ENCODE data around the gene LRBA. TPM values are rescaled to one million over a fixed set of nuclear protein-coding genes. Genes with fewer than 3 reads are reported as not detected.

LRBA gene
- total and polyA plus RNA-seq, 9 of the 15 experiments (the other 6 are each of a cell fraction or from before 2014, with no cell fraction given), result 24.2 to 88.7 (median 59.7) TPM

DNA sequence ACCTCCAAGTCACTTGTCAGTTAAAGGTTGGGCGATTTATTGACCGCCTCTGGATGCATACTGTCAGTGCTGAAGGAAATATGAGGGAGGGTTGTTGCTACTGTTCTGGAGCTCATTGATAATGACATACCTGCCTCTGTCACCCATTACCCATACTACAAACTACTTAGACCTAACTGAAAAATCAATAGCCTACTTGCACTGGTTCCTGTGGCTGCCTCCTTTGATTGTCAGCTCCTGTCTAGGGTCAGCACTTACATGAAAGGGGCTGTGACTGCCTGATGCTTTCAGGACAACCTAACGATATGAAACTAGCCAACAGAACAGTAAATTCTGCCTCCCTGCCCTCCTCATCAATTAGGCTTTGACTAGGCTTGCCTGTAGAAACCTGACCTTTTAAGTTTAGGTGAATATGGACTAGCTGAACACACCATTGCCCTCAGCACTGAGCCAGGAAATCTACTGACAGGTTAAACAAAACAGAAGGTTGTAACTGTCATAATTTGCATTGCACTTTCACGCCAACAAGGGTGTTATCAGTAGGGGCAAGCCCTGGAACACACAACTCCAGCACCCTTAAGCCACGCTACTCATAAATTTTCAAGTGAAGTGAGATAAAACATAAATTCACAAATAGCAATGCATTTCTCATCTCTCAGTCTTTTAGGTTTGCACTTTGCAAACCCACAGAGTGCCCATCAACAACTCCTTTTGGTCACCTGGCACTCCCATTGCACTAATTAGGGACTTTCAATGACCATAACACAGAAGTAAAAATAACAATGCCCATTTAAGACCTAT, 442.2 kb downstream of the LRBA start (continued):
- TF ChIP-seq TEAD1 (CRISPR knock-in tag; IDR thresholded peaks at IDR 0.05) (0 out of 4 replicates have a peak, but pooled peaks of 1 of the 2 experiments have one; percentile 29), MBD2 (IDR thresholded peaks at IDR 0.05; ENCODE audit: borderline replicate concordance, low read depth) (no peak), HNRNPL (IDR thresholded peaks at IDR 0.05; ENCODE audit: low read depth, low read length) (no peak), LEF1 (IDR thresholded peaks at IDR 0.05) (0 out of 2 replicates have a peak, but pooled peaks have one; percentile 44), STAT5A (IDR thresholded peaks at IDR 0.05; ENCODE audit: borderline replicate concordance, low read length) (peak; percentile 49), PHF20 (IDR thresholded peaks at IDR 0.05; ENCODE audit: partially characterized antibody) (no peak), CBFA2T3 (IDR thresholded peaks at IDR 0.05) (peak; percentile 81), RBM15 (IDR thresholded peaks at IDR 0.05; ENCODE audit: insufficient read depth, low read length) (no peak), ZNF764 (CRISPR knock-in tag; IDR thresholded peaks at IDR 0.05; ENCODE audit: low read depth) (no peak), L3MBTL2 (IDR thresholded peaks at IDR 0.05) (0 out of 2 replicates have a peak, but pooled peaks have one; percentile 9), FOXM1 (IDR thresholded peaks at IDR 0.05; ENCODE audit: low read depth) (0 out of 2 replicates have a peak, but pooled peaks have one; percentile 17), FOXM1 (CRISPR knock-in tag; IDR thresholded peaks at IDR 0.05; ENCODE audit: low read depth) (no peak), BRF1 (IDR thresholded peaks at IDR 0.05; ENCODE audit: borderline replicate concordance, extremely low read depth, insufficient read length) (no peak), FOSL1 (tag; conservative IDR thresholded peaks at IDR 0.05) (no peak), NFIC (IDR thresholded peaks at IDR 0.05) (peak; percentile 13; the same call in 1 of the 2 replicates), SUPT5H (IDR thresholded peaks at IDR 0.05) (no peak), FOXO4 (CRISPR knock-in tag; IDR thresholded peaks at IDR 0.05) (no peak), HEY1 (CRISPR knock-in tag; IDR thresholded peaks at IDR 0.05; ENCODE audit: borderline replicate concordance) (no peak), TFE3 (CRISPR knock-in tag; IDR thresholded peaks at IDR 0.05) (no peak), ZNF324 (CRISPR knock-in tag; IDR thresholded peaks at IDR 0.05) (no peak), KDM5B (IDR thresholded peaks at IDR 0.05; ENCODE audit: insufficient replicate concordance, low read depth, low read length) (no peak), ZC3H8 (IDR thresholded peaks at IDR 0.05) (no peak)
- TF ChIP-seq, protein P1, sequence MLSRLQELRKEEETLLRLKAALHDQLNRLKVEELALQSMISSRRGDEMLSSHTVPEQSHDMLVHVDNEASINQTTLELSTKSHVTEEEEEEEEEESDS (CRISPR knock-in tag; IDR thresholded peaks at IDR 0.05), result no peak
- TF ChIP-seq, protein P2, sequence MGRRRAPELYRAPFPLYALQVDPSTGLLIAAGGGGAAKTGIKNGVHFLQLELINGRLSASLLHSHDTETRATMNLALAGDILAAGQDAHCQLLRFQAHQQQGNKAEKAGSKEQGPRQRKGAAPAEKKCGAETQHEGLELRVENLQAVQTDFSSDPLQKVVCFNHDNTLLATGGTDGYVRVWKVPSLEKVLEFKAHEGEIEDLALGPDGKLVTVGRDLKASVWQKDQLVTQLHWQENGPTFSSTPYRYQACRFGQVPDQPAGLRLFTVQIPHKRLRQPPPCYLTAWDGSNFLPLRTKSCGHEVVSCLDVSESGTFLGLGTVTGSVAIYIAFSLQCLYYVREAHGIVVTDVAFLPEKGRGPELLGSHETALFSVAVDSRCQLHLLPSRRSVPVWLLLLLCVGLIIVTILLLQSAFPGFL (CRISPR knock-in tag; IDR thresholded peaks at IDR 0.05), result 0 out of 2 replicates have a peak, but pooled peaks have one; percentile 58
- TF ChIP-seq, protein P3, sequence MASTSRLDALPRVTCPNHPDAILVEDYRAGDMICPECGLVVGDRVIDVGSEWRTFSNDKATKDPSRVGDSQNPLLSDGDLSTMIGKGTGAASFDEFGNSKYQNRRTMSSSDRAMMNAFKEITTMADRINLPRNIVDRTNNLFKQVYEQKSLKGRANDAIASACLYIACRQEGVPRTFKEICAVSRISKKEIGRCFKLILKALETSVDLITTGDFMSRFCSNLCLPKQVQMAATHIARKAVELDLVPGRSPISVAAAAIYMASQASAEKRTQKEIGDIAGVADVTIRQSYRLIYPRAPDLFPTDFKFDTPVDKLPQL (IDR thresholded peaks at IDR 0.05; ENCODE audit: extremely low read depth, insufficient read length), result no peak

All from K562 (cell line).